H9 (cell line): ENCODE measurements around the gene RERE. TPM values are rescaled to one million over a fixed set of nuclear protein-coding genes. Genes with fewer than 3 reads are reported as not detected.
A peak's percentile ranks its signal among the peaks of the same experiment; 100 is the strongest.

Source experiments
- DNase-seq: peaks from one replicate; pipeline ENCODE4 v3.0.0-alpha.2; 2017
- H2AFZ ChIP-seq: one replicate; pipeline ENCODE4 v1.6.1; 2013; ENCODE audit warnings: mild to moderate bottlenecking, low read length, control low read depth, moderate library complexity
- H2AK5ac ChIP-seq: 2 replicates; pipeline ENCODE4 v1.6.1; 2013; ENCODE audit warnings: low read length, control low read depth, mixed read lengths; ENCODE audit not compliant: insufficient read length
- H2BK120ac ChIP-seq: one replicate; pipeline ENCODE4 v1.6.1; 2013; ENCODE audit warnings: low read depth, mild to moderate bottlenecking, low read length, control low read depth, inconsistent platforms; ENCODE audit not compliant: poor library complexity, severe bottlenecking
- H2BK12ac ChIP-seq: 2 replicates; pipeline ENCODE4 v1.6.1; 2013; ENCODE audit warnings: low read length, control low read depth, mixed read lengths, low read depth; ENCODE audit not compliant: insufficient read length
- H2BK15ac ChIP-seq: 2 replicates; pipeline ENCODE4 v1.6.1; 2013; ENCODE audit warnings: low read depth, low read length, control low read depth
- H2BK20ac ChIP-seq: one replicate; pipeline ENCODE4 v1.6.1; 2013; ENCODE audit warnings: low read depth, mild to moderate bottlenecking, low read length, control low read depth, inconsistent platforms; ENCODE audit not compliant: poor library complexity, severe bottlenecking
- H2BK5ac ChIP-seq: 2 replicates; pipeline ENCODE4 v1.6.1; 2013; ENCODE audit warnings: low read length, control low read depth, mixed read lengths; ENCODE audit not compliant: insufficient read length
- H3K14ac ChIP-seq: 2 replicates; pipeline ENCODE4 v1.6.1; 2013; ENCODE audit warnings: low read length, control low read depth; ENCODE audit not compliant: insufficient read depth
- H3K18ac ChIP-seq: 2 replicates; pipeline ENCODE4 v1.6.1; 2013; ENCODE audit warnings: low read depth, mild to moderate bottlenecking, mixed read lengths, low read length, control low read depth; ENCODE audit not compliant: insufficient read length
- H3K23ac ChIP-seq: 2 replicates; pipeline ENCODE4 v1.6.1; 2013; ENCODE audit warnings: low read length, control low read depth, mixed read lengths, low read depth; ENCODE audit not compliant: insufficient read length
- H3K23me2 ChIP-seq: 2 replicates; pipeline ENCODE4 v1.6.1; 2013; ENCODE audit warnings: low read depth, mild to moderate bottlenecking, mixed read lengths, low read length, control low read depth; ENCODE audit not compliant: insufficient read length, poor library complexity, severe bottlenecking
- H3K27ac ChIP-seq: 2 replicates; pipeline ENCODE4 v1.5.1; 2013; ENCODE audit warnings: low read length, control low read depth, mixed read lengths, low read depth; ENCODE audit not compliant: insufficient read length
- H3K27me3 ChIP-seq: 2 replicates; pipeline ENCODE4 v1.6.1; 2013; ENCODE audit warnings: low read length, control low read depth, inconsistent platforms; ENCODE audit not compliant: insufficient read depth
- H3K4ac ChIP-seq: 2 replicates; pipeline ENCODE4 v1.6.1; 2013; ENCODE audit warnings: low read depth, mild to moderate bottlenecking, control low read depth, inconsistent platforms, low read length, moderate library complexity
- H3K4me1 ChIP-seq: 2 replicates; pipeline ENCODE4 v1.6.1; 2013; ENCODE audit warnings: low read length, control low read depth, inconsistent platforms; ENCODE audit not compliant: insufficient read depth
- H3K4me2 ChIP-seq: 2 replicates; pipeline ENCODE4 v1.6.1; 2013; ENCODE audit warnings: low read length, control low read depth, mixed read lengths; ENCODE audit not compliant: insufficient read length, insufficient read depth
- H3K56ac ChIP-seq: 2 replicates; pipeline ENCODE4 v1.6.1; 2013; ENCODE audit warnings: low read depth, mild to moderate bottlenecking, mixed read lengths, low read length, control low read depth; ENCODE audit not compliant: insufficient read length
- H3K79me1 ChIP-seq: 2 replicates; pipeline ENCODE4 v1.6.1; 2013; ENCODE audit warnings: low read depth, mild to moderate bottlenecking, moderate library complexity, low read length, control low read depth, inconsistent platforms; ENCODE audit not compliant: insufficient read depth, poor library complexity, severe bottlenecking
- H3K79me2 ChIP-seq: 2 replicates; pipeline ENCODE4 v1.6.1; 2013; ENCODE audit warnings: low read length, control low read depth, inconsistent platforms; ENCODE audit not compliant: insufficient read depth
- H3K9ac ChIP-seq: 2 replicates; pipeline ENCODE4 v1.6.1; 2013; ENCODE audit warnings: low read length, control low read depth, mixed read lengths; ENCODE audit not compliant: insufficient read length; ENCODE audit errors: extremely low read depth
- H3K9me3 ChIP-seq: one replicate; pipeline ENCODE4 v1.6.1; 2013; ENCODE audit warnings: low read depth, low read length, inconsistent platforms; ENCODE audit not compliant: control insufficient read depth
- H3T11ph ChIP-seq: one replicate; pipeline ENCODE4 v1.6.1; 2013; ENCODE audit warnings: mild to moderate bottlenecking, low read length, control low read depth, inconsistent platforms
- H4K20me1 ChIP-seq: one replicate; pipeline ENCODE4 v1.6.1; 2013; ENCODE audit not compliant: control insufficient read depth, insufficient read length, insufficient read depth
- H4K5ac ChIP-seq: 2 replicates; pipeline ENCODE4 v1.6.1; 2013; ENCODE audit warnings: low read depth, mild to moderate bottlenecking, mixed read lengths, low read length, control low read depth; ENCODE audit not compliant: insufficient read length
- H4K8ac ChIP-seq: replicated peaks from 2 replicates; pipeline ENCODE4 v1.6.1; 2013; ENCODE audit warnings: low read length, control low read depth, mixed read lengths, low read depth; ENCODE audit not compliant: insufficient read length
- H4K91ac ChIP-seq: 2 replicates; pipeline ENCODE4 v1.6.1; 2013; ENCODE audit warnings: low read depth, mild to moderate bottlenecking, moderate library complexity, mixed read lengths, low read length, control low read depth; ENCODE audit not compliant: insufficient read length
- H3K27ac Mint-ChIP-seq, 3 experiments: 2 replicates in 2 of 3; 3 replicates in 1 of 3; pipeline ENCODE4 v1.8.0; 2020 to 2021; ENCODE audit warnings: mixed read lengths in 3 of 3, mild to moderate bottlenecking in 1 of 3, moderate library complexity in 1 of 3
- H3K27me3 Mint-ChIP-seq: 2 replicates; pipeline ENCODE4 v1.8.0; 2021; ENCODE audit warnings: low read depth, mild to moderate bottlenecking, moderate library complexity, mixed read lengths
- H3K36me3 Mint-ChIP-seq, 3 experiments: 2 replicates in 2 of 3; 3 replicates in 1 of 3; pipeline ENCODE4 v1.8.0; 2020 to 2021; ENCODE audit warnings: low read depth in 3 of 3, mixed read lengths in 3 of 3; ENCODE audit not compliant: insufficient read depth in 1 of 3
- H3K4me1 Mint-ChIP-seq, 2 experiments: 2 replicates each; pipeline ENCODE4 v1.8.0; 2020; ENCODE audit warnings: mixed read lengths in 2 of 2
- H3K4me3 Mint-ChIP-seq, 2 experiments: 2 replicates in 1 of 2; 3 replicates in 1 of 2; pipeline ENCODE4 v1.8.0; 2020 to 2021; ENCODE audit warnings: mild to moderate bottlenecking in 2 of 2, mixed read lengths in 2 of 2, moderate library complexity in 1 of 2
- H3K9me3 Mint-ChIP-seq, 2 experiments: 2 replicates in 1 of 2; 3 replicates in 1 of 2; pipeline ENCODE4 v1.8.0; 2020; ENCODE audit warnings: mild to moderate bottlenecking in 2 of 2, mixed read lengths in 2 of 2, moderate library complexity in 1 of 2
- WGBS: extraction: QIAGEN DNeasy Blood & Tissue Kit; methylation state at CpG from one replicate; pipeline ENCODE4 v1.1.7; 2013; ENCODE audit warnings: missing lambda C conversion rate, low lambda C conversion rate, mixed read lengths; ENCODE audit not compliant: insufficient read length; ENCODE audit errors: extremely low coverage; 5-methylcytosine and 5-hydroxymethylcytosine counted together
- total RNA-seq: library from RNA; stranded (reverse); gene quantifications from 2 replicates; pipeline ENCODE4 v1.2.1, GENCODE V29; 2021
- TF ChIP-seq, protein P1 (sequence below): fragments of 200-600 bp; sonication (generic); conservative IDR thresholded peaks from 3 replicates; pipeline ENCODE4 v1.8.0; 2021; ENCODE audit warnings: antibody characterized with exemption, mild to moderate bottlenecking

Gene RERE
- total RNA-seq, 1 experiment from 2014 or later = 103 TPM

DNA sequence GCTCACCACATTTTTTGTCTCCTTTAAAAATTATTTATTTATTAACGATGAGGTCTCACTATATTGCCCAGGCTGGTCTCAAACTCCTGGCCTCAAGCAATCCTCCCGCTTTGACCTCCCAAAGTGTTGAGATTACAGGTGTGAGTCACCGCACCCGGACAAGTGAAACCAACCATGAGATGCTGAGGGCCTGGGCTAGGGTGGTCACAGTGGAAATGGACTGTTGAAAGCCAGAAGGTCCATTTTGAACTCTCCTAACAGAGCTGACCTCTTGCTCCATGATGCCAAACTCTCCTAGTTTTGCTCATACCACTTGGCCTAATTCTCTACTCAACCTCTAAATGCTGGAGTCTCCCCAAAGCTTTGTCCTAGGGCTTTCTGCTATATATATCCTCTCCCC is 390.4 kb downstream of the RERE start:
- H3T11ph ChIP-seq = no peak overlapping the region
- WGBS = no CpG with 5 or more reads among the region's 4 CpGs

More for the DNA sequence above, 390.4 kb downstream of the RERE start:
- Histone ChIP-seq H3K23me2 (peaks cover 10% of the 10 kb centered on the region), H4K91ac (no peak overlapping the region), H2BK5ac (no peak overlapping the region), H4K5ac (no peak overlapping the region), H3K56ac (no peak overlapping the region), H4K8ac (no peak overlapping the region), H2BK20ac (no peak overlapping the region), H3K4me1 (peaks cover 5% of the 10 kb centered on the region; the same call in 1 of the 2 replicates), H2AFZ (no peak overlapping the region), H2BK12ac (no peak overlapping the region), H3K4ac (no peak overlapping the region), H3K23ac (no peak overlapping the region), H2AK5ac (no peak overlapping the region), H3K9me3 (no peaks in the 10 kb centered on the region), H3K27me3 (no peaks in the 10 kb centered on the region), H3K79me1 (peaks cover 3% of the 10 kb centered on the region), H2BK15ac (no peak overlapping the region), H3K4me2 (no peak overlapping the region), H3K9ac (no peak overlapping the region), H3K14ac (no peak overlapping the region), H4K20me1 (no peaks in the 10 kb centered on the region), H3K79me2 (peaks cover 2% of the 10 kb centered on the region; the same call in 1 of the 2 replicates), H3K18ac (no peak overlapping the region), H2BK120ac (no peak overlapping the region), H3K27ac (no peak overlapping the region)
- DNase-seq = no peak
- H3K36me3 Mint-ChIP-seq = no peaks in the 10 kb centered on the region
- TF ChIP-seq, protein P1, sequence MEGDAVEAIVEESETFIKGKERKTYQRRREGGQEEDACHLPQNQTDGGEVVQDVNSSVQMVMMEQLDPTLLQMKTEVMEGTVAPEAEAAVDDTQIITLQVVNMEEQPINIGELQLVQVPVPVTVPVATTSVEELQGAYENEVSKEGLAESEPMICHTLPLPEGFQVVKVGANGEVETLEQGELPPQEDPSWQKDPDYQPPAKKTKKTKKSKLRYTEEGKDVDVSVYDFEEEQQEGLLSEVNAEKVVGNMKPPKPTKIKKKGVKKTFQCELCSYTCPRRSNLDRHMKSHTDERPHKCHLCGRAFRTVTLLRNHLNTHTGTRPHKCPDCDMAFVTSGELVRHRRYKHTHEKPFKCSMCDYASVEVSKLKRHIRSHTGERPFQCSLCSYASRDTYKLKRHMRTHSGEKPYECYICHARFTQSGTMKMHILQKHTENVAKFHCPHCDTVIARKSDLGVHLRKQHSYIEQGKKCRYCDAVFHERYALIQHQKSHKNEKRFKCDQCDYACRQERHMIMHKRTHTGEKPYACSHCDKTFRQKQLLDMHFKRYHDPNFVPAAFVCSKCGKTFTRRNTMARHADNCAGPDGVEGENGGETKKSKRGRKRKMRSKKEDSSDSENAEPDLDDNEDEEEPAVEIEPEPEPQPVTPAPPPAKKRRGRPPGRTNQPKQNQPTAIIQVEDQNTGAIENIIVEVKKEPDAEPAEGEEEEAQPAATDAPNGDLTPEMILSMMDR = no peak
- peaks cover 39 to 51% of the 10 kb centered on the region in 2 experiments for H3K4me1 Mint-ChIP-seq
- H3K9me3 Mint-ChIP-seq = no peaks in the 10 kb centered on the region
- peak overlapping the region in 2 of 3 experiments; percentile 24 to 49; a peak in 3 of 7 replicates for H3K27ac Mint-ChIP-seq
- no peak overlapping the region for H3K4me3 Mint-ChIP-seq
- no peaks in the 10 kb centered on the region for H3K27me3 Mint-ChIP-seq
